LNCAP (cell line): ENCODE measurements around the gene IRAG1.

Experiments used
- TF ChIP-seq, protein P1 (sequence below): fragments of 450-650 bp; IDR thresholded peaks from 2 replicates; pipeline ENCODE4 v1.5.1; 2017; ENCODE audit warnings: mild to moderate bottlenecking

IRAG1 gene

GRCh38 chr11:10655227-10655626 lies 38.3 kb downstream of the IRAG1 start:
- TF ChIP-seq, protein P1, sequence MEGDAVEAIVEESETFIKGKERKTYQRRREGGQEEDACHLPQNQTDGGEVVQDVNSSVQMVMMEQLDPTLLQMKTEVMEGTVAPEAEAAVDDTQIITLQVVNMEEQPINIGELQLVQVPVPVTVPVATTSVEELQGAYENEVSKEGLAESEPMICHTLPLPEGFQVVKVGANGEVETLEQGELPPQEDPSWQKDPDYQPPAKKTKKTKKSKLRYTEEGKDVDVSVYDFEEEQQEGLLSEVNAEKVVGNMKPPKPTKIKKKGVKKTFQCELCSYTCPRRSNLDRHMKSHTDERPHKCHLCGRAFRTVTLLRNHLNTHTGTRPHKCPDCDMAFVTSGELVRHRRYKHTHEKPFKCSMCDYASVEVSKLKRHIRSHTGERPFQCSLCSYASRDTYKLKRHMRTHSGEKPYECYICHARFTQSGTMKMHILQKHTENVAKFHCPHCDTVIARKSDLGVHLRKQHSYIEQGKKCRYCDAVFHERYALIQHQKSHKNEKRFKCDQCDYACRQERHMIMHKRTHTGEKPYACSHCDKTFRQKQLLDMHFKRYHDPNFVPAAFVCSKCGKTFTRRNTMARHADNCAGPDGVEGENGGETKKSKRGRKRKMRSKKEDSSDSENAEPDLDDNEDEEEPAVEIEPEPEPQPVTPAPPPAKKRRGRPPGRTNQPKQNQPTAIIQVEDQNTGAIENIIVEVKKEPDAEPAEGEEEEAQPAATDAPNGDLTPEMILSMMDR: no peak

DNA sequence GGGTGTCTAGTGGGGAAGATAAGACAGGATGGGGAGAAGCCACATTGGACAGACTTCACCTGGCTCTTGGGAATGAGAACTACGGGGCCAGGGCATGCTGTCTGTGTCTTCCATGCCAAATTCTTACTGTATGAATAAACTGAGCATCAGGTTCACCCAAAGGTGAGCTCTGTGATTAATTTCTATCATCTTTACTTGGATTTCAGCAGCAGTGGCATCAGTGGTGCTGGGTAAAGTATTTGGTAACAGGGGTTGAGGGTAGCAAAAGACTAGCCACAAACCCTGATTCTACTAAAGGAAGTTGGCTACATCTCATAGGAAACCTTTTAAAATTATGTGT lies 38.8 kb downstream of the IRAG1 start:
- TF ChIP-seq, protein P1: no peak

GRCh38 chr11:10653946-10654810 lies 39.4 kb downstream of the IRAG1 start:
- TF ChIP-seq, protein P1: peak; percentile 76

DNA sequence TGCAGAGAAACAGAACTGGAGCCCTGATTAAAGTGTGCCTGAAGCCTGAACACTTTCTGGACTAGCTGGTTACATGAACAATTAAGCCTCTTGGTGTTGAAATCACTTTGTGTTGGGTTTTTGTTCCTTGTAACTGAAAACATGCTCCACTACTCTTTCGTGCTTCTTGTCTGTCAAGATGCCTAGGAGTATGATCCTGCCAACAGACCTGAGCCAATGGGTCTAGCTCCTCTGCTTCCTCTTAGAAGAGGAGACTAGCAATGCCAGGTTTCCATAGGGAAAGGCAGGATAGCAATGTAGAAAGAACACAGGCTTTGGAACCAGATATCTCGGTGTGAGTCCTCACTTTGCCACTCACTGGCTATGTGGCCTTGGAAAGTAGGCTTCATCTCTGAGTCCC lies 40.3 kb downstream of the IRAG1 start:
- TF ChIP-seq, protein P1: no peak

GRCh38 chr11:10651656-10652361 lies 41.7 kb downstream of the IRAG1 start:
- TF ChIP-seq, protein P1: no peak

GRCh38 chr11:10650630-10651029 lies 42.9 kb downstream of the IRAG1 start:
- TF ChIP-seq, protein P1: no peak

GRCh38 chr11:10650166-10650565 lies 43.4 kb downstream of the IRAG1 start:
- TF ChIP-seq, protein P1: no peak
